Sigmoid colon (tissue), 7 donors: ENCODE data around the gene MAP4K4. TPM values are rescaled to one million over a fixed set of nuclear protein-coding genes. Genes with fewer than 3 reads are reported as not detected.
"Not testable (repeated sequence)": the region's sequence is repeated elsewhere in the genome, so short reads cannot be mapped to it uniquely, and the experiment has no call there.

Experiments
- DNase-seq: peaks from one replicate; pipeline ENCODE4 v3.0.0-alpha.2; 2019
- H3K27ac ChIP-seq, 4 donors: fragments of 200-600 bp; sonication (generic); one replicate each; pipeline ENCODE4 v1.5.1; 2016 to 2019; ENCODE audit warnings: mild to moderate bottlenecking in 1 of 4
- H3K27me3 ChIP-seq, 3 donors: fragments of 200-600 bp; sonication (generic); one replicate each; pipeline ENCODE4 v1.5.1; 2019; ENCODE audit warnings: mild to moderate bottlenecking in 1 of 3
- H3K36me3 ChIP-seq, 4 donors: fragments of 200-600 bp; sonication (generic); one replicate each; pipeline ENCODE4 v1.5.1; 2016 to 2019
- H3K4me1 ChIP-seq, 4 donors: fragments of 200-600 bp; sonication (generic); one replicate each; pipeline ENCODE4 v1.5.1; 2017 to 2019
- H3K4me3 ChIP-seq, 4 donors: fragments of 200-600 bp; sonication (generic); one replicate each; pipeline ENCODE4 v1.5.1; 2017 to 2019; ENCODE audit warnings: mild to moderate bottlenecking in 2 of 4, moderate library complexity in 1 of 4
- H3K9me3 ChIP-seq, 4 donors: fragments of 200-600 bp in 3 of 4; sonication (generic) in 3 of 4; one replicate each; pipeline versions ENCODE4 v1.5.1 to v1.6.1; 2013 to 2019
- EP300 ChIP-seq, 4 donors: sonication (generic); formaldehyde crosslinking; IDR thresholded peaks; one replicate each; pipeline ENCODE4 v1.6.1; 2017; ENCODE audit warnings: antibody characterized with exemption in 4 of 4
- POLR2A ChIP-seq, 2 donors: fragments of 450-650 bp; IDR thresholded peaks; one replicate each; pipeline ENCODE4 v1.6.1; 2016; ENCODE audit warnings: antibody characterized with exemption in 2 of 2, mild to moderate bottlenecking in 2 of 2, moderate library complexity in 2 of 2
- POLR2AphosphoS5 ChIP-seq, 4 donors: sonication (generic); formaldehyde crosslinking; IDR thresholded peaks; one replicate each; pipeline ENCODE4 v1.6.1; 2017; ENCODE audit warnings: antibody characterized with exemption in 4 of 4
- WGBS, 2 donors: extraction: QIAGEN DNeasy Blood & Tissue Kit; methylation state at CpG; one replicate each; pipeline ENCODE4 v1.1.7; 2013; 5-methylcytosine and 5-hydroxymethylcytosine counted together
- intact Hi-C: fragments of 100-400 bp; cut with DNase I; formaldehyde crosslinking; loops from one replicate; pipeline ENCODE4 v1.15.1; 2023
- polyA plus RNA-seq, 3 donors: library from polyadenylated mRNA; stranded (reverse); fragments of 200-250 nt; gene quantifications; one replicate each; pipeline ENCODE4 v1.2.3, GENCODE V29; 2013
- total RNA-seq, 4 donors: library from RNA; depleted of rRNA; stranded (reverse); fragments of >200 nt; gene quantifications; one replicate each; pipeline ENCODE4 v1.1.0, GENCODE V29; 2016
- TF ChIP-seq, protein P1 (sequence below), 4 experiments: fragments of 450-650 bp in 3 of 4; fragments of 200-600 bp in 1 of 4; IDR thresholded peaks; one replicate each; pipeline ENCODE4 v1.5.1; 2016 to 2019; ENCODE audit warnings: antibody characterized with exemption in 4 of 4, mild to moderate bottlenecking in 3 of 4, moderate library complexity in 2 of 4
- donor health status: healthy with polysubstance abuse.
- donor health status: Bipolar disorder and iron deficiency.
- donor health status: healthy.

MAP4K4 gene
- total and polyA plus RNA-seq, 7 donors: 8.8 to 62.9 (median 37.2) TPM

DNA sequence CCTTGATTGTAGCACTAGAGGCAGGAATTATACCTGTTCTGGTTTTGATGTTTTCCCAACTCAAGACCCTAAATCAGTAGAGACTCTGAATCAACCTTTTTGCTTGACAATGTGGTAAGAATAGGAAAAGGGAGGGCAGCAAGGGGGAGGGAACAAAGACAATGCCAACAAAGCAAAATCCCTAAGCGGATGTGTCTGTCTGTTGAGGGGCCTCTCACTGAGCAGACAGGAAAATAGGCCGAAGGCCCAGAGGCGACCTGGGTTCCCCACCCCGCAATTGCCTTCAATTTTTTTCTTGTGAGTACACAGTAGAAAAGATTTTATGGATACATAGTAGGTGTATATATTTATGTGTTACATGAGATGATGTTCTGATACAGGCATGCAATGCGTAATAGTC is 75.6 kb downstream of the MAP4K4 start:
- H3K4me1 ChIP-seq: peaks cover 0 to 81% (median 59%) of the 10 kb centered on the region in 4 donors
- DNase-seq: no peak
- 67 to 96% methylated on average over 5 of the region's 5 CpGs for WGBS, 2 donors

DNA sequence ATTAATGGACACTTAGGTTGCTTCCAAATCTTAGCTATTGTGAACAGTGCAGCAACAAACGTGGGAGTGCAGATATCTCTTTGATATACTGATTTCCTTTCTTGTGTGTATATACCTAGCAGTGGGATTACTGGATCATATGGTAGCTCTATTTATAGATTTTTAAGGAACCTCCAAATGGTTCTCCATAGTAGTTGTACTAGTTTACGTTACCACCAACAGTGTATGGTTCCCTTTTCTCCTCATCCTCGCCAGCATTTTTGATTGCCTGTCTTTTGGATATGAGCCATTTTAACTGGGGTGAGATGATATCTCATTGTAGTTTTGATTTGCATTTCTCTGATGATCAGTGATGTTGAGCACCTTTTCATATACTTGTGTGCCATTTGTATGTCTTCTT is 76.5 kb downstream of the MAP4K4 start:
- H3K27ac ChIP-seq, DNase-seq, H3K36me3 ChIP-seq, H3K9me3 ChIP-seq, intact Hi-C loops, H3K27me3 ChIP-seq, H3K4me3 ChIP-seq: not testable (repeated sequence)
- peaks cover 0 to 81% (median 59%) of the 10 kb centered on the region in 4 donors for H3K4me1 ChIP-seq
- WGBS, 2 donors: 81 to 86% methylated on average over 3 of the region's 3 CpGs

More for the DNA sequence above, 75.6 kb downstream of the MAP4K4 start:
- H3K9me3 ChIP-seq: no peaks in the 10 kb centered on the region
- H3K27me3 ChIP-seq: no peaks in the 10 kb centered on the region
- intact Hi-C loops: no loop called here
- H3K4me3 ChIP-seq: no peak overlapping the region
- H3K27ac ChIP-seq: no peak overlapping the region
- TF ChIP-seq EP300 (IDR thresholded peaks at IDR 0.05) (no peak), POLR2AphosphoS5 (IDR thresholded peaks at IDR 0.05) (no peak), POLR2A (IDR thresholded peaks at IDR 0.05) (no peak)
- TF ChIP-seq, protein P1, sequence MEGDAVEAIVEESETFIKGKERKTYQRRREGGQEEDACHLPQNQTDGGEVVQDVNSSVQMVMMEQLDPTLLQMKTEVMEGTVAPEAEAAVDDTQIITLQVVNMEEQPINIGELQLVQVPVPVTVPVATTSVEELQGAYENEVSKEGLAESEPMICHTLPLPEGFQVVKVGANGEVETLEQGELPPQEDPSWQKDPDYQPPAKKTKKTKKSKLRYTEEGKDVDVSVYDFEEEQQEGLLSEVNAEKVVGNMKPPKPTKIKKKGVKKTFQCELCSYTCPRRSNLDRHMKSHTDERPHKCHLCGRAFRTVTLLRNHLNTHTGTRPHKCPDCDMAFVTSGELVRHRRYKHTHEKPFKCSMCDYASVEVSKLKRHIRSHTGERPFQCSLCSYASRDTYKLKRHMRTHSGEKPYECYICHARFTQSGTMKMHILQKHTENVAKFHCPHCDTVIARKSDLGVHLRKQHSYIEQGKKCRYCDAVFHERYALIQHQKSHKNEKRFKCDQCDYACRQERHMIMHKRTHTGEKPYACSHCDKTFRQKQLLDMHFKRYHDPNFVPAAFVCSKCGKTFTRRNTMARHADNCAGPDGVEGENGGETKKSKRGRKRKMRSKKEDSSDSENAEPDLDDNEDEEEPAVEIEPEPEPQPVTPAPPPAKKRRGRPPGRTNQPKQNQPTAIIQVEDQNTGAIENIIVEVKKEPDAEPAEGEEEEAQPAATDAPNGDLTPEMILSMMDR (IDR thresholded peaks at IDR 0.05): no peak
- no peaks in the 10 kb centered on the region for H3K36me3 ChIP-seq

- WGBS, 2 donors: 83 to 96% methylated on average over 2 of the region's 2 CpGs
Observed at GRCh38 chr2:101775092-101775491, 77.6 kb downstream of the MAP4K4 start.

GRCh38 chr2:101775636-101776035 is 78.1 kb downstream of the MAP4K4 start:
- intact Hi-C loops: no loop called here
- no peak overlapping the region for H3K27ac ChIP-seq
- peaks cover 0 to 85% (median 65%) of the 10 kb centered on the region in 4 donors for H3K4me1 ChIP-seq
- H3K36me3 ChIP-seq: no peaks in the 10 kb centered on the region
- no peaks in the 10 kb centered on the region for H3K27me3 ChIP-seq
- 85 to 90% methylated on average over 8 of the region's 8 CpGs for WGBS, 2 donors
- no peaks in the 10 kb centered on the region for H3K9me3 ChIP-seq
- H3K4me3 ChIP-seq: no peak overlapping the region
- DNase-seq: no peak
- TF ChIP-seq, protein P1 (IDR thresholded peaks at IDR 0.05): no peak
- no peak for TF ChIP-seq EP300 (IDR thresholded peaks at IDR 0.05)
- no peak for TF ChIP-seq POLR2A (IDR thresholded peaks at IDR 0.05)
- TF ChIP-seq POLR2AphosphoS5 (IDR thresholded peaks at IDR 0.05): no peak

More at GRCh38 chr2:101775092-101775491, 77.6 kb downstream of the MAP4K4 start:
- H3K4me3 ChIP-seq: no peak overlapping the region
- H3K9me3 ChIP-seq: no peaks in the 10 kb centered on the region
- H3K36me3 ChIP-seq: no peaks in the 10 kb centered on the region
- H3K27me3 ChIP-seq: no peaks in the 10 kb centered on the region
- intact Hi-C loops: no loop called here
- no peak for TF ChIP-seq POLR2A (IDR thresholded peaks at IDR 0.05)
- TF ChIP-seq POLR2AphosphoS5 (IDR thresholded peaks at IDR 0.05): no peak
- TF ChIP-seq, protein P1 (IDR thresholded peaks at IDR 0.05): no peak
- no peak for TF ChIP-seq EP300 (IDR thresholded peaks at IDR 0.05)
- no peak for DNase-seq
- H3K4me1 ChIP-seq: peaks cover 0 to 83% (median 65%) of the 10 kb centered on the region in 4 donors
- H3K27ac ChIP-seq: no peak overlapping the region

DNA sequence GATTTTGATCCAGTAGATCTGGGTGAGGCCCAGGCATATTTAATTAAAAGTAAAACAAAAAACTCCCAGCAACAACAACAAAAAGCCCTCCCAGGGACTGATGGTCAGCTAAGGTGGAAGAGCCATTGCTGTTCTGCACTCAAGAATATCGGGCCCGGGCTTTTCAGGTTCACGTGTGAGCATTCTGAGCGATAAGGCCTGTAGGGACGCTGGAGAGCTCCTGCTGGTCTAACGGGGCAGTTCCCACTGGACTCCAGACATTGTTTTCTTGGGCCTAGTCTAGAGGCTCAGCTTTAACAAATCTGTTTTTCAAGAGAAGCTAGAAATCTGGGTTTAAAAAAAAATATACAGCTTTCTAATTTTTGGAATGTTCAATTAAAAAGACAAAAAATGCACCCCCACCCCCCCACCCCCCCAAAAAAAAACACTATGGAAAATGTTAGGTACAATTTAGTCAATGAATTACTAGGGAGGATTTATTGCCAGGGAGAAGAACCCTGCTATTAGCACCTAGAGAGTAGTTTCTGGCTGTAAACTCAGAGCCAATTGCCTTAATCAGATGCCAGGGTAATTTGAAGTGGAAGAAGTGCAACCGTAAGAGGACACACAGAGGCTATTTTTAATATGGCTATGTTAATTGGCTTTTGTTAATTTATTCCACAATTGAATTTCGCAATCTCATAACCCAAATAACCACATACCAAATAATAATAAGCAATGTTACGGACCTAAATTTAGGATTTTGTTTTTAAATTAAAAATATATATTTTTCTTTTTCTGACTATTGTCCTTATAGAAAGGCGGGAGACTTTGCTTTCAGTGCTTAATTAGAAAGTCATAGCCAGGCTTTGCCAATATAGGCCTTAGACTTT is 78.9 kb downstream of the MAP4K4 start:
- no peak overlapping the region for H3K27ac ChIP-seq
- no peak overlapping the region for H3K4me3 ChIP-seq
- H3K27me3 ChIP-seq: no peaks in the 10 kb centered on the region
- 53 to 73% methylated on average over 10 of the region's 10 CpGs for WGBS, 2 donors
- H3K4me1 ChIP-seq: peaks cover 0 to 85% (median 61%) of the 10 kb centered on the region in 4 donors
- intact Hi-C loops: no loop called here
- no peak for DNase-seq
- TF ChIP-seq, protein P1 (IDR thresholded peaks at IDR 0.05): no peak
- TF ChIP-seq POLR2A (IDR thresholded peaks at IDR 0.05) (no peak), EP300 (IDR thresholded peaks at IDR 0.05) (no peak), POLR2AphosphoS5 (IDR thresholded peaks at IDR 0.05) (no peak)
- no peaks in the 10 kb centered on the region for H3K36me3 ChIP-seq
- H3K9me3 ChIP-seq: no peaks in the 10 kb centered on the region
